Activated CD4-positive, alpha-beta T cell treated with anti-CD3 and anti-CD28 coated beads, Interleukin-2, Interleukin-6, amounts not matched to agents 100 ng/mL and 50 ng/mL, durations not matched to agents 16 hours and 8 hours (primary cell): ENCODE data around the gene MDC1.
"Not testable (repeated sequence)": the region's sequence is repeated elsewhere in the genome, so short reads cannot be mapped to it uniquely, and the experiment has no call there.

ENCODE experiments used
- DNase-seq: peaks from one replicate; pipeline ENCODE4 v3.0.0-alpha.2; 2020

MDC1 gene, protein sequence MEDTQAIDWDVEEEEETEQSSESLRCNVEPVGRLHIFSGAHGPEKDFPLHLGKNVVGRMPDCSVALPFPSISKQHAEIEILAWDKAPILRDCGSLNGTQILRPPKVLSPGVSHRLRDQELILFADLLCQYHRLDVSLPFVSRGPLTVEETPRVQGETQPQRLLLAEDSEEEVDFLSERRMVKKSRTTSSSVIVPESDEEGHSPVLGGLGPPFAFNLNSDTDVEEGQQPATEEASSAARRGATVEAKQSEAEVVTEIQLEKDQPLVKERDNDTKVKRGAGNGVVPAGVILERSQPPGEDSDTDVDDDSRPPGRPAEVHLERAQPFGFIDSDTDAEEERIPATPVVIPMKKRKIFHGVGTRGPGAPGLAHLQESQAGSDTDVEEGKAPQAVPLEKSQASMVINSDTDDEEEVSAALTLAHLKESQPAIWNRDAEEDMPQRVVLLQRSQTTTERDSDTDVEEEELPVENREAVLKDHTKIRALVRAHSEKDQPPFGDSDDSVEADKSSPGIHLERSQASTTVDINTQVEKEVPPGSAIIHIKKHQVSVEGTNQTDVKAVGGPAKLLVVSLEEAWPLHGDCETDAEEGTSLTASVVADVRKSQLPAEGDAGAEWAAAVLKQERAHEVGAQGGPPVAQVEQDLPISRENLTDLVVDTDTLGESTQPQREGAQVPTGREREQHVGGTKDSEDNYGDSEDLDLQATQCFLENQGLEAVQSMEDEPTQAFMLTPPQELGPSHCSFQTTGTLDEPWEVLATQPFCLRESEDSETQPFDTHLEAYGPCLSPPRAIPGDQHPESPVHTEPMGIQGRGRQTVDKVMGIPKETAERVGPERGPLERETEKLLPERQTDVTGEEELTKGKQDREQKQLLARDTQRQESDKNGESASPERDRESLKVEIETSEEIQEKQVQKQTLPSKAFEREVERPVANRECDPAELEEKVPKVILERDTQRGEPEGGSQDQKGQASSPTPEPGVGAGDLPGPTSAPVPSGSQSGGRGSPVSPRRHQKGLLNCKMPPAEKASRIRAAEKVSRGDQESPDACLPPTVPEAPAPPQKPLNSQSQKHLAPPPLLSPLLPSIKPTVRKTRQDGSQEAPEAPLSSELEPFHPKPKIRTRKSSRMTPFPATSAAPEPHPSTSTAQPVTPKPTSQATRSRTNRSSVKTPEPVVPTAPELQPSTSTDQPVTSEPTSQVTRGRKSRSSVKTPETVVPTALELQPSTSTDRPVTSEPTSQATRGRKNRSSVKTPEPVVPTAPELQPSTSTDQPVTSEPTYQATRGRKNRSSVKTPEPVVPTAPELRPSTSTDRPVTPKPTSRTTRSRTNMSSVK (N-terminal part only)

DNA sequence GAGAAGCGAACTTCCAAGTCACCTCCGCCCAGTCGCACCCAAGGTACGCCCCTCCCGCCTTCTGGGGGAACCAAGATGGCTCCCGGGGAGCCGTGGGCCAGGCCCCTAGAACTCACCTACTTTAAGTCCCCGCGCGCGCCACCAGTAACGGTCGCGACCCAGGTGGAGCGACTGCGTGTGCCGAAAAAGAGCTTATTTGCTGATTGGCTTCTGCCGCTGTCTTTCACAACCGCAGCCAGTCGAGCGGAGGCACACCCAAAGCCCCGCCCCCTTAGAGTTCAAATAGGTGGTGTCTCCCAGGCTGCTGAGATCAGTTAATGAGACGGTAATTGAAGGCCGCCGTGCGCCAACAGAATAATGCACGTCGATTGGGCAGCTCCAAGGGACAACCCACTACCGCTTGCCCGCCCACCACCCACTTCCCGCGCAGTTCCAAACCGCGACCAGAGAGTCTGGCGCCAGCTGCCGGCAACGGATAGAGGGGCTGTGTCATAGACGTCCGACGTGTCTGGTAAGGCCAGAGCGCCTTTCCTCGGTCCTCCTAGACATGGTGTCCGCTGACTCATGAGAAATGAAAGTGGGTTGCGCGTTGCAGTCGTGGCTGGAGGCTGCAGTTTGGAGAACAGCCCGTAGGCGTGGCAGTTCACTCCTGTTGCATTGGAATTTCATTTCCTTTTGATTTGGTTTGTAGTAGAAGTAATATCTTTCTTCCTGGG is at the start of gene MDC1:
TSS of gene MDC1 (minus strand) at position 153 of the 716 bp plus-strand sequence. CDS start 2,106 bp downstream, outside the sequence.
- DNase-seq: peak; percentile 100

DNA sequence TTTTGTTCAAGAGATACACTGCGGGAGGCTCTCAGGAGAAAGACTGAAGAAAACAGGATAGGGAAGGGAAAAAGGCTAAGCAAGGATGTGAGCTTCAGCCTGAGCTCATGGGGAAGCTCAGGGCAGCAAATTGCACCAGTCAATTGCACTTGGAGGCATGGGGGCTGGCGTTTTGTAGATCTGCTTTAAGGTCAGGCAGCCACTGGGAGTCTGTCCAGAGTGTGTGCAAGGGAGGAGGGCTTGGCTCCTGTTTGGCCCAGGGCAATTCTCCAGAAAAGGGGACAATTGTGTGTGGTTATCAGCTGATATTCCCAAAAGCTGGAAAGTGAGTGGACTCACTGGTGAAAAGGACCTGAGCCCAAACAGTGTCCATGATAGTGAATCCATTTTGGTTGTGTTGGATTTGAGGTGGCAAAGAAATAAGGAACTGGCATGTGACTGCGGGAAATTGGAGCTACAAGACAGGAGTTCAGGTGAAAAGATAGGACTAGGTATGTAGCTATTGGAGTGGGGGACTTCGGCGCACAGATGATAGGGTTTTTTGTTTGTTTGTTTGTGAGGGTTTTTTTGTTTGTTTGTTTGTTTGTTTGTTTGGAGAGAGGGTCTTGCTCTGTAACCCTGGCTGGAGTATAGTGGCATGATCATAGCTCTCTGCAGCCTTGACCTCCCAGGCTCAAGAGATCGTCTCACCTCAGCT is 49.5 kb upstream of the MDC1 start:
- no peak for DNase-seq

DNA sequence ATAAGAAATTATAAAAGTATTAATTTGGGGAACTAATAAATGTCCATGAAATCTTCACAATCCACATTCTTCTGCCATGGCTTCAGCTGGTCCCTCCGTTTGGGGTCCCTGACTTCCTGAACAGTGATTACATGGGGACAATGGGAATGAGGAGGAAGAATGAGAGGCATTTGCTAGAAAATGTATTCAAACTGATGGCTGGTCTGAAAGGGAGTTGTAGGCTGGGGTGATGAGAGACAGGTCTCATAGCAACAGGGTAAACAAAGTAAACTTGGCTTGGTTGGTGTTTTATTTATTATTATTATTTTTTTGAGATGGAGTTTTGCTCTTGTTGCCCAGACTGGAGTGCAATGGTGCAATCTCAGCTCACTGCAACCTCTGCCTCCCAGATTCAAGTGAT is 48.4 kb upstream of the MDC1 start:
- DNase-seq: not testable (repeated sequence)

DNA sequence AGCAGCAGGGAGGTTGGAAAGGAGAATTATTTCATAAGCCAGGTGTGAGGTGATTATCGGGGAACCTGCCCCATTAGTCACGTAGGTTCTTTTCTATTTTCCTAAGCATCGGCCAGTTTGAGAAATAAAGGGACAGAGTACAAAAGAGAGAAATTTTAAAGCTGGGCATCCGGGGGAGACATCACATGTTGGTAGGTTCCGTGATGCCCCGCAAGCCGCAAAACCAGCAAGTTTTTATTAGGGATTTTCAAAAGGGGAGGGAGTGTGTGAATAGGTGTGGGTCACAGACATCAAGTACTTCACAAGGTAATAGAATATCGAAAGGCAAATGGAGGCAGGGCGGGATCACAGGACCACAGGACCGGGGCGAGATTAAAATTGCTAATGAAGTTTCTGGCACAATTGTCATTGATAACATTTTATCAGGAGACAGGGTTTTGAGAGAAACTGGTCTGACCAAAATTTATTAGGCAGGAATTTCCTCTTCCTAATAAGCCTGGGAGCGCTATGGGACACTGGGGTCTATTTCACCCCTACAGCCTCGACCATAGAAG is 47.5 kb upstream of the MDC1 start:
- not testable (repeated sequence) for DNase-seq

DNA sequence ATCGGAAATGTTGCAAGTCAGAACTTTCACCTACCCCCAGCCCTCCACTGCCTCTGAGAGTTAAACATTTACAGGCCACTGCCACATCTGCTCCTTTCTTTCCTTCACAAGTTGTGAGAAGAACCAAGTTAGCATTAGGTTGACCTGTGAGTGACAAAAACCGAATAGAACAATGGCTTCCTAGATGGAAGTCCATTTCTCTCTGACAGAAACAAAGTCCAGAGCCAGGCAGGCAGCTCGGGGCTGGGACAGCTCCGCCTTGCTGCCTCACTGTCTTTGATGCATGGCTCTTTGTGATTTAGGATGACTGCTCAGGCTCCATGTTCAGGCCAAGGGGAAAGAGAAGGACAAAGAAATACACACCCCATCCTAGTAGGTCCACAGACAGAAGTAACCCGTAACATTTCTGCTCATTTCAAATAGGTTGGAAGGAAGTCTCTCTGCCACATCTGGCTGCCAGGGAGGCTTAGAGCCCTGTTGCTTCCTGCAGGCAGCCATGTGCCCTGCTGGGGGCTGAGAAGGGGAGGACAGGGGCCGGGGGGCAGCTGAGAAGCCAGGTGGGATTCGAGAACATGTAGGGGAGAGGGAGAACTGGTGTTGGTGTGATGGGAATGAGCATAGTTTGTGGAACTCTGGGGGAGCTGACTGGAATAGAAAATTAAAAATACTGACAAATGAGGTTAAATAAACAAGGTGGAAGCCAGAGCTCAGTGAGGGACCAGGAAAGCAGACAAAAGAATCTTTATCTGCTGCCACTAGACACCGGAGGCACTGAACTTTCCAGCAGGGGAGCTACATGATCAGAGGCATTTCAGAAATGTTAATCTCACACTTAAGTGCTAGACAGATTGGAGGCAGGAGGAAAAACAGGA is 46.8 kb upstream of the MDC1 start:
- no peak for DNase-seq

DNA sequence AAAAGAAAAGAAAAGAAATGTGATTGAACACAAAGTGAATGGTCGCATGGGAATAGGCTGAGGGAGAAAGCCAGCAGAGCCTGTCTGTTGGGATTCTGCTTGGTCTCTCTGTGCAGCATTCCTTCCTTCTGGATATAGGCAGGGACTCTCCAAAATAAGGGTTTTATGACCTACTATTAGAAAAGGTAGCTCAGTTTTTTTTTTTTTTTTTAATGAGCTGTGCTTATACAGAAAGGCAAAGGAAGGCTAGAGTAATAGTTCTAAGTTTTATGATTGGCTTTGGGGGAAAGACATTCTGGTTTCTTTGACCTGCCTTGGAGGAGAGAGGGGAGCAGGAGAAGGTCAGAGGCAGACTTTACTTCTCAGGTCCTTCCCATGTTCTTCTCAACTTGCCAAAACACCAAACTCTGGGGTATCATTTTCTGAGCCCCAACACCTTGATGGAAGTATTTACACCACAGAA is 46.1 kb upstream of the MDC1 start:
- no peak for DNase-seq

DNA sequence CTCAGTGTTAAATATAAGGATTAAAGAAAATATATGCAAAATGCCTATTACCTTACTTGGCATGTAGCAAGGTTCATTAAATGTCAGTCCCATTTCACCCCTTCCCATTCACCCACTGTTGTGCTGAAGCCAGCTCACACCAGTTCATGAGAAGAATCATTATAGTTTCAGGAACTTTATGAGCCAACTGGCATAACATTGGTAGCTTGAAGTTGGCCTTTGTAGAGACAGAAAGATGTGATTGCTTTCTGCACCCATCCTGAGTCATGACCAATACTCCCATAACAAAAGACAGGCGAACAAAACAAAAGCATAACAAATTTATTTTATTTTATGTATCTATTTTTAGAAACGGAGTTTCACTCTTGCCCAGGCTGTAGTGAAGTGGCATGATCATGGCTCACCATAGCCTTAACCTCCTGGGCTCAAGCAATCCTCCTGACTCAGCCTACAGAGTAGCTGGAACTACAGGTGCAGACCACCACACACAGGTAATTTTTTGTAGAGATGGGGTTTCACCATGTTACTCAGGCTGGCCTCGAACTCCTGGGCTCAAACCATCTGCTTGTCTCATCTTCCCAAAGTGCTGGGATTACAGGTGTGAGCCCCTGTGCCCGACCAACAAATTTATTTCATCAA is 44.8 kb upstream of the MDC1 start:
- DNase-seq: no peak

DNA sequence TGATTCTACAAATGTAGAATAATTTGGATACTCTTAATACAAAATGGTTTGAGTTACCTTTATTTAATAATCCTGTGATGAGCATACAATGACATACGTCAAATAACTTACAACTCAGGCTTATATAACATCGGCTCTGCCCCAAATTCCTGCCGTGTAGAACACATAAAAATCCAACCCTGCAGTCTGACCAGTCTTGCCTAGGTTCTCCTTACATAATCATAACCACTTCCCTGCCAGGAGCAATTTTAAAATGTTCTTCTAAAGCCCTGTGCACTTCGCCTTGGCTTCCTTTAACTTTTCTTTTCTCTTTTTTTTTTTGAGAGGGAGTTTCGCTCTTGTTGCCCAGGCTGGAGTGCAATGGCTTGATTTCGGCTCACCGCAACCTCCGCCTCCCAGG is 43.5 kb upstream of the MDC1 start:
- DNase-seq: no peak

DNA sequence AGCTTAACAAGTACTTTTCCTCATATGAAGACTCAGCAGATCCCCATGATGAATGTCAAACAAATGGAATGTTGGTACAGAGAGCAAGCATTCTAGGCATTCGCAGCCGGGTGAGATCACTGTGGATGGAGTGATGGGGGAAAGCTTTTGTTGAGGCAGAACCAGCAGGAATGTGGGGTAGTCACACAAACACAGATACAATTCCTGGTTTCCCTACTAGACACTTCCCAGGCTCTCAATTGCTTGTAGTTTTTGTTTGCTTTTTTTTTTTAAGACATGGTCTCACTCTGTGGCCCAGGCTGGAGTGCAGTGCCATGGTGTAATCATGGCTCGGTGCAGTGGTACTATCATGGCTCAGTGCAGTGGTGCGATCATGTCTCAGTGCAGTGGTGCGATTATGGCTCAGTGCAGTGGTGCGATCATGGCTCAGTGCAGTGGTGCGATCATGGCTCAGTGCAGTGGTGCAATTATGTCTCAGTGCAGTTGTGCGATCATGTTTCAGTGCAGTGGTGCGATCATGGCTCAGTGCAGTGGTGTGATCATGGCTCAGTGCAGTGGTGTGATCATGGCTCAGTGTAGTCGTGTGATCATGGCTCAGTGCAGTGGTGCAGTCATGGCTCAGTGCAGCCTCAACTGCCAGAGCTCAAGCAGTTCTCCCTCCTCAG is 42.6 kb upstream of the MDC1 start:
- DNase-seq: no peak

DNA sequence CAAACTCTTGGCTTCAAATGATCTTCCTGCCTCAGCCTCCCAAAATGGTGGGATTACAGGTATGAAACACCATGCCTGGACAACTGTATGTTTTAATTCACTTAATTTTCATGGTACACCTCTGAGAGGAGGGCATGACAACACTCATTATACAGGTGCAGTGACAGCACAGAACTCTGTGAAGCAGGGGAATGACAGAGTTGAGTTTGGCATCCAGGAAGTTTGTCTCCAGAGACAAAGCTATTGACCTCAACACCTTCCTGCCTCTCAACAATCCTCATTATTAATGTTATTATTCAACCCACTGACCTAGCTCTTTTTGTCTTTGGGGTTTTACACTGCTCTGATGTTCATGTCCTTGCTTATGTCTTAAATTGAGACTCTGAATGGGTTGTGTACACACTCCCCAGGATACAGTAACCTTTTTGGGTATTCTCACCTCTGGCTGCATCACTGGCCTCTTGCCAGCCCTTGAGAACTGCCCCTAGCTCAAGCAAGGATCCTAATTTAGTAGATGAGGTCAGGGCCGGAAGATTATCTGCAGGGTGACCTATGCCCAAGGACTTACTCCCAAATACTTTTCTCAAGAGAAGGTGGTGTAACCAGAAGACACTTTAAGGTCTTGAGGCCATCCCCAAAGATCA is 40.3 kb upstream of the MDC1 start:
- DNase-seq: no peak

DNA sequence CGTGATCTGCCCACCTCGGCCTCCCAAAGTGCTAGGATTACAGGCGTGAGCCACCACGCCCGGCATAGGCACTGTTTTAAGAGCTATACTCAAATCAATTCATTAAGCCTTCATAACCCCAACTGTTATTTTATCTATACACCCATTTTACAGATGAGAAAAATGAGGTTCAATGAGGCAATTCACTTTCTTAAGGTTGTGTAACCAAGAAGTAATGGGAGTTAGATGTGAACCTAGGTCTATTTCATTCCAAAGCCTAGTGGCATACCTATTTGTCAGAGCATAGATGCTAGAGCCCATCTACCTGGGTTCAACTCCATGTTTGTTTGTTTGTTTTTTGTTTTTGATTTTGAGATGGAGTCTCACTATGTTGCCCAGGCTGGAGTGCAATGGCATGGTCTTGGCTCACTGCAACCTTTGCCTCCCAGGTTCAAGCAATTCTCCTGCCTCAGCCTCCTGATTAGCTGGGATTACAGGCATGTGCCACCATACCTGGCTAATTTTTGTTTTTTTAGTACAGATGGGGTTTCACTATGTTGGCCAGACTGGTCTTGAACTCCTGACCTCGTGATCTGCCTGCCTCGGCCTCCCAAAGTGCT is 39.4 kb upstream of the MDC1 start:
- not testable (repeated sequence) for DNase-seq

DNA sequence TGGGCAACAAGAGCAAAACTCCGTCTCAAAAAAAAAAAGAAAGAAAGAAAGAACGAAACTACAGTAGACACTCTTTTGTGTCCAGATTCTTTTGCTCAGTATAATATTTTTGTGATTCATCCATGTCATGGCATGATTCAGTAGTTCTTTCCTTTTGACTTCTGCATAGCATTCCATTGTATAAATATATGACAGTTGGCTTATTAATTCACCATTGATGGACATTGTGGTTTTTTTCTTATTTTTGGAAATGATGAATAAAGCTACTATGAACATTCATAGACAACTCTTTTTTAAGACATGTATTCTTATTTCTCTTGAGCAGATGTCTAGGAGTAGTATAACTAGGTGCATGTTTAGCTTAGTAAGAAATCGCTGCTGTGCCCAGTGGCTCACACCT is 37.5 kb upstream of the MDC1 start:
- no peak for DNase-seq

DNA sequence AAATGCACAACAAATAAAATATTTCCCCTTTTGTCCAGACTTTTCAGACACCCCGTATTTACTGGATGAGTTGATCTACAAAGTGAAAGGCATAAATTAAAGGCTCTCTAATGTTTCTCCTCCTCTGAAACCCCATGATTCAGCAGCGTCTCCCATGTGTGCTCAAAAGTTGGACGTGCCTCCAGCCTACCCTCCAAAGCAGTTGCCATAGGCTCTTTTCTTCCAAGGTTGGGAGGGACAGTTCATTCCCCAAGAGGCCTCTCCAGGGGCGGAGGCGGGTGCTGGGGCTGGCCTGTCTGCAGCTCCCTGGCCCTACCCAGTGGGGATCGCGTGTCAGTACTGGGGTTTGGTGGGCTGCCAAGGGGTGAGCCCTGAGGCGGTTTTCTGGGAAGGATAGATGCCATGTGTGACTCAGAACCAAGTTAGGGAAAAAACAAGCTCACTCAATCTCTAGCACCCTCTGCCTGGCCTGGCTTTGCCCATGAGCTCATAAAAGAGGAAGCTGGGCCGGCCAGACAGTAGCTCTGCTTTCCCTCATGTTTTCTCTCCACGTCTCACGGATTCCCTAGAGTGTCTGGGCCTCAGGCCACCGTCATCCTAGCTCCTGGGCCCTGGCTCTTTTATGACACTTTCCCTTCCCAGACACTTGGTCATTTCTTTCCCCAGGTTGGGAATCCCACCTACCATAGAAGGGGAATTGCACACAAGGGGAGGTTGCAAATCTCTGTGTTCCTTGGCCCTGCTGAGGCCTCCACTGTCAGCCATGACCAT is 35.3 kb upstream of the MDC1 start:
- no peak for DNase-seq

DNA sequence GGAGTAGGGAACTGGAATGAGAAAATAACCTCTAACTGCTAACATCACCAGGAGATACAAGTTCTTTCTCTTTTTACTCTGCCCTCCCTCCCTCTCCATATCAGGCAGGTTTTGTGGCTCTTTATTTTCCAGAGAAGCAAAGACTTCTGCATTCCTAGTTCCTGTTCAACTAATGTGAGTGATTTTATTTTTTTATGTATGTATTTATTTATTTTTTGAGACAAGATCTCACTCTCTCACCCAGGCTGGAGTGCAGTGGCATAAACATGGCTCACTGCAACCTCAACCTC is 33.2 kb upstream of the MDC1 start:
- no peak for DNase-seq

DNA sequence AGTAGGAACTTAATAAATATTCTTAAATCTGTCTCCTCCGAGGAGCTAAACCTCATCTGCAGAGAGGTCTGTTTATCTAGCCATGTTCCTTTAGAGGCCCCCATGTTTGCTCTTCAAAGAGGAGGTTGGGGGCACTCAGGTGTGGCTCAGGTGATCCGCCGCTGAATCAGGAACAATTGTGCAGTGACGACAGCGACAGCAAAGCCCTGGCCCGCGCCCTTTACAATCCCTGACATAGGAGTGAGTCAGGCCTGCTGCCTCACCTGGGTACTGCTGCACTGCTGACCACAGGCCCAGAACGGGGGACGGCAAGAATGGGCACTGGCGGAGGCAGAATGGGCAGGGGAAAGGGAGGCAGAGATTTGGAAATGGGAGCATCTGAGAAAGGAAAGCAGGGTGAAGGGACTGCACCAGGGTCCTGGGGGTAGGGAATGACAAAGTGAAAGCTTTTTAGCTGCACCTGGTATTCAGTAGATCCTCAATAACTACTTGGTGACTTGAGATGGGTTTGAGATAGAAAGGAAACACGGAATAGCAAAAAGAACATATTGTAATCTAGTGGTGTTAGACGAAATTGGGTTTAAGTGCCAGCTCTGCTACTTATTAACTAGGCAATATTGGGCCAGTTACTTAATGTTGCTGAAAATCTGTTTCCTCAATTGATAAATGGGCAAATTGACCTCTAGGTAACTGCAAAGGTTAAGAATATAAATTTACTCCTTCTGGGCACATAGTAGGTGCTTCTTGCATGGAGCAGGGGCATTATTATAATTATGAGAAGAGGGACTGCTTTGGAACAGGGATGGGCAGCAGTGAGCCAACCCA is 32.7 kb upstream of the MDC1 start:
- DNase-seq: no peak

DNA sequence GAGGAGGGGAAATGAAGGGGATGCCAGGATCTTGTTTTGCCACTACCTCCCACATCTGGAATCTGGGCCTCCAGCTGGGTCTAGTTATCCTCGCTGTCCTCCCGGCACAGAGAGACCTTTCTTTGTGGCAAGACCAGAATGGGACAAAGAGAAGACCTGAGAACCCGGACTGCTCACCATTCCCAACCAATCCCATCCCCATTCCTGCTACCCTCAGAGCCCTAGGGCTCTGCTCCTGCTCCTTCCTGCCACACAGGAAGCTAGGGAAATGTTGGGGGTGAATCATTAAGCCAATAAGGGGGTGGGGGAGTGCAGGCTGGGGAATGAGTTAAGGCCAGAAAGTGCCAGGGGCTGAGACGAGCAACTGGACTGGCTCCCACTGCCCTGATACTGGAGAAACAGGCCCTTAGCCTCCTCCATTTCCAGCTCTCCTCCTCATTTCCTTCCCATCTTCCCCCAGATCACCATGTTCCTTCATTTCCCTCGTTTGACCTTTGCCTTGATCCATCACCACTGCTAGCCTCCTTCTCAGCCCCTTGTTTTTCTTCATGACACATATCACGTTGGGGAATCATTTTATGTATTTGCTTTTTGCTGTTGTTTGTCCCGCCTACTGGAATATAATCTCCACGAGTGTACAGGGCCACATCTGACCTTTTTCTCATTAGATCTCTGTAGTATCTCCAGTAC is 31.9 kb upstream of the MDC1 start:
- DNase-seq: no peak
